Erythroblast (primary cell): ENCODE results near the gene ARRB1.
"Not testable (repeated sequence)": the region's sequence is repeated elsewhere in the genome, so short reads cannot be mapped to it uniquely, and the experiment has no call there.

ENCODE experiments used
- DNase-seq, 2 experiments: peaks; one replicate each; lab custom pipeline; 2025; lab: John Stamatoyannopoulos, UW
- GATA1 ChIP-seq: IDR thresholded peaks from 2 replicates; pipeline ENCODE4 v1.6.1; 2011; ENCODE audit warnings: low read depth, mild to moderate bottlenecking, control low read depth, low read length, moderate library complexity
- POLR2A ChIP-seq: IDR thresholded peaks from 2 replicates; pipeline ENCODE4 v1.6.1; 2011; ENCODE audit warnings: mild to moderate bottlenecking, low read length

ARRB1 gene

DNA sequence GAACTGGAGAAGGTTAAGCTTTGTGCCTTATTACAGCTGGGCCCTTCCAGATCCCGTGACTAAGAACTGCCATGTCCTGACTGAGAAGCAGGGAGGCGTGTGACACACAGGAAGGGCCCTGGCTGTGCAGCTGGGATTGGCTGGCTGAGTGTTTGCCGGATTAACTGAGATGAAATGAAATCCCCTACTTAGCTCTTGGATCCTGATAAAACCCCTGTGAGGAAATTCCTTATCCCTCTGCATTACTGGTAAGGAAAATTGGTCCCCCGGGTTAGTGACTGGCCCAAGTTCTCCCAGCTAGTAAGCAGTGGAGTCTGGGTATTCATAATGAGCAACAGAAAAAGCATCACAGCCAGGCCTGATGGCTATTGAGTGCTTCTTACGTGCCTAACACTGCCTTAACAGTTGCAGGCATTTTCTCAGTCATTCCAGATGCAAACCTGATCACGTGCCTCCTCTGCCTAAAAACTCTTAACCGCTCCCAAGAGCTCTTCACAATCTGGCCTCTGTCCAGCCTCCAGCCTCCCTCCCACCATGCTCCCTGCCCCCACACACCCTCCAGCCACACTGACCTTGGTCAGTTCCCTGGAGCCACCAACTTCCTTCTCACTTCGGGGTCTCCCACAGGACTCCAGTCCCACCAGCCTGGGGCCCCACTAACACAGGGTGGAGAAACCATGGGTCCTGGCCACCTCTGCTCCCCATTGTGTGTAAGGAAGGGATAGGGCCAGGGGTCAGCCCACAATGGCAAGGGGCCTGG, 37.8 kb downstream of the ARRB1 start:
- DNase-seq: no peak
- TF ChIP-seq GATA1 (no peak), POLR2A (no peak)

DNA sequence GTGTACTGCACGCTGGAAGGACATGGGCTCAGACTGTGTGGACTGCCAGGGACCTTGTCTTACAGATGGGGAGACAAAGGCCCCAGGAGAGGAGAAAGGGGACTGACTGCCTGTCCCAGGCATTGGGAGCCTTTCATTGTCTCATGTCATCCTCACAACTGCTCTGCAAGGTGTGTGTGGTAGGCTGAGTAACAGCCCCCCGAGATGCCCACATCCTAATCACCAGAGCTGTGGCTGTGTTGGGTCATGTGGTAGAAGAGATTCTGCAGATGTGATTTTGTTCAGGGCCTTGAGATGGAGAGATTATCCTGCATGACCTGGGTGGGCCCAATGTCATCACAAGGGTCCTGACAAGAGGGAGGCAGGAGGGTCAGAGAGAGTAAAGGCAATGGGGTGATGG, 39.1 kb downstream of the ARRB1 start:
- TF ChIP-seq POLR2A: no peak
- DNase-seq: no peak

DNA sequence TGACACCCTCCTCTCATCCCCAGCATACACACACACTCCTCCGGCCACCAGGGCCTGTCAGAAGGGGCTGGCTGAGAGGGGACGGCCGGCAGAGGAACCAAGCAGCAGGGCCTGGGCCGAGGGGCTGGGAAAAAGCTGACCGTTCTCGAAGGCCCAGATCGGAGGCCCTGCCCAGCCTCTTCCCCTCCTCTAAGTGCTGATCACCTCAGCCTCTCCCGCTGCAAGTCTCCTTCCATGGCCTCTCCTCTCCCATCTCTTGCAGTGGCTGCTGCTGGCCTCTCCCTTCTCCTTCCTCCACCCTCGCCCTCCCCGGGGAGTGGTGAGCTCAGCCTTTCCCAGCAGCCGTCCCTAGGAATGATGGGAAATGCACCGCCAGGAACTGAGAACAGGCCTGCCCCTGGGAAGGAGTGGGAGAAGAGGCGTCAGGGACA, 39.6 kb downstream of the ARRB1 start:
- no peak for DNase-seq
- no peak for TF ChIP-seq POLR2A
- no peak for TF ChIP-seq GATA1

DNA sequence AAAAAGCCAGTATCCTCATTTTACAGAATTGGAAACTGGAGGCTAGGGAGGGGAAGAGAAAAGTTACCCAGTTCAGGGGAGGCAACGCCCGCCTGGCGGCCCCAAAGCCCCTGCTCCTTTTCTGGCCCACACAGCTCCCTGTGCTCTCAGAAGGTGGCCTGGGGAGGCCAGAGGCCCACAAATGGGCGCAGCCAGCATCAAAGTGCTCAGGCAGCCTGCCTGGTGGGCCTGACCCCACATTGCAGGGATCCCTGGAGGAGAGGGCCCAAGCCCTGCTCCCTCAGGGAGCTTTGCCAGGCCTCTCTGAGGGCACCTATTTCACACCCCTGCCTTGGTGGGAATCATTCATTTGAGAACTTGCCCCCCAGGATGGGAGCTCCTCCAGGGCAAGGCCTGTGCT, 42.5 kb downstream of the ARRB1 start:
- TF ChIP-seq GATA1 (no peak), POLR2A (no peak)
- DNase-seq: no peak

DNA sequence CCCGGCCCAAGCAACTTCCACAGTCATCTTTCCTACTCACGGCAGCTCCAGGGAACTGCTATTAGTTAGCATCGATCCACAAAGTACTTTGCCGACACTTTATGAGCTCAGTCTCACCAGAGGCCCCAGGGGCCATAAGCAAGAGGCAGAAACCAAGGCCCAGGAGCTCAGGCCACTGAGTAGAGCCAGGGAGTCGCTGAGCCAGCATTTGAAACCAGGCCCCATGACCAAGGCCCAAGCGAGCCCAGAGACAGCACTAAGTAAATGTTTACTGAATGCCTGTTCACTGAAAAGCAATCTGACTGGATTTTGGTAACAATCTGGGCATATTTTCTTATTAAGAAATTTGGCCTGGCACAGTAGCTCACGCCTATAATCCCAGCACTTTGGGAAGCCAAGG, 43.3 kb downstream of the ARRB1 start:
- DNase-seq: no peak
- TF ChIP-seq GATA1: no peak
- TF ChIP-seq POLR2A: no peak

DNA sequence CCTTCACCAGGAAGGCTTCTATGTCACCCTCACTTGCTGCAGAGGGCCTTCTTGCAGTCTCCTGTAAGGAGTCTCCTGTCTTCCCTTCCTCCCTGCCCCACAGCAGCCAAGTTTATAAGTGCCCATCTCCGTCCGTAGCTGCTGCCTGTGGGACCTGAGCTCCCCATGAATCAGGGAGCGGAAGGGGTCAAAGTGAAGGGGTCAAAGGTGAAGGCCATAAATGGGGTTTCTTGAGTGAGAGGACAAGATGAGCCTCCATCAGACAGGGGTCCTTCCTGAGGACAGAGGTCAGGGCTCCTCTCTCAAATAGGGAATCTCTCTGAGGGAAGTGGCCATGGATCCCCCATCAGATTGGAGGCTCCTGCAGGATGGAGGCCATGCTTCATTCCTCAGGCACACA, 44.4 kb downstream of the ARRB1 start:
- DNase-seq: no peak
- TF ChIP-seq POLR2A (no peak), GATA1 (no peak)

DNA sequence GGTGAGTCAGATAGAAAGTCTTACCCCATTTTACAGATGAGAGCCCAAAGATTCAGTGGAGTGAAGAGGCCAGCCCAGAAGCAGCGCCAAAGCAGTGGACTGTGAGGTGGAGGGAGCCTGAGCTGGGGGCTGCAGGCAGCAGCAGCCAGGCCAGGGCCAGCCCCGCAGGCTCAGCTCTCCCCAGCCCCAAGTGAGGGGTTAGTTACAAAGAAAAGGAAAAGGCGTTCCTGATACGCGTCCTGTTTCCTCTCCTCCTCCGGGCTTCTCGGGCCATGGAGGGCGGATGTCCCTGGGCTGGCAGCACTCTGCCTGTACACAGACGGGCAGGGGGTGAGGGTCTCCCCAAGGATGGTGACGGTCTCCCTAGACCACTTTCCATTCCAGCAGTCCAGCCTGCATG, 44.9 kb downstream of the ARRB1 start:
- no peak for TF ChIP-seq POLR2A
- no peak for TF ChIP-seq GATA1

DNA sequence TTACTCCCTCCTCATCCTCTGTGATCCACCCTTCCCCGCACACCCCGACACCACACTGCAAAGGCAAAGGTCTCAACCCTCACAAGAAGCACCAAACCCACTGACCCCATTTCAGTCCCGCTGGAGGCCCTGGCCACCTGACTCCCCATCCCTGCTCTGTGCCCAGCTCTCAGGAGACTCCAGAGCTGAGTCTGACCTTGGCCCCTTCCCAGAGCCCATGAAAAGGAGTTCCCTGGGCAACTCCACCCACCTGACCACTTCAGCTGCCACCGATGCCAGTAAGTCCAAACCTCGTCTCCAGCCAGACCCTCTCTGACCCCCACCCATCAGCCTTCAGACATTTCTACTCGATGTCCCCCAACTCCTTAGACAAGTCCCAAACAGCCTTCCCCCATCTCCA, 45.5 kb downstream of the ARRB1 start:
- TF ChIP-seq POLR2A (no peak), GATA1 (no peak)

More for the DNA sequence above, 44.9 kb downstream of the ARRB1 start:
- no peak for DNase-seq

DNA sequence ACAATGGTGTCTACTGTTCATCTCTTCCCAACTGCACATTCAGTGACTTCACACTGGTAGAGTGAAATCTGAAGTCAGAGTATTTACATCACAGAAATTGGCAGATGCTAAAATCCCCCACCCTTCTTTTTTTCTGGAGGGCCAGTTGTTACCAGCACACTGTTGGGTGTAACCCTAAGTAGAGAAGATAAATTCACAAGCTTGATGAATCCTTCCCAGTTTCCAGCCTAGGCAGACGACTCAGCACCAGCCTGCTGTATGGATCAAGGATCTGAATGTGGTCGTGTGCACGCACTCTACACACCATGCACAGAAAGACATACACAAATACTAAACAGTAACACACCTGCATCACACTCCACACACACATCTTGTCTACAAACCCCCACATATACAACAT, 46.0 kb downstream of the ARRB1 start:
- TF ChIP-seq GATA1 (no peak), POLR2A (no peak)
- no peak for DNase-seq

More for the DNA sequence above, 45.5 kb downstream of the ARRB1 start:
- DNase-seq: no peak

DNA sequence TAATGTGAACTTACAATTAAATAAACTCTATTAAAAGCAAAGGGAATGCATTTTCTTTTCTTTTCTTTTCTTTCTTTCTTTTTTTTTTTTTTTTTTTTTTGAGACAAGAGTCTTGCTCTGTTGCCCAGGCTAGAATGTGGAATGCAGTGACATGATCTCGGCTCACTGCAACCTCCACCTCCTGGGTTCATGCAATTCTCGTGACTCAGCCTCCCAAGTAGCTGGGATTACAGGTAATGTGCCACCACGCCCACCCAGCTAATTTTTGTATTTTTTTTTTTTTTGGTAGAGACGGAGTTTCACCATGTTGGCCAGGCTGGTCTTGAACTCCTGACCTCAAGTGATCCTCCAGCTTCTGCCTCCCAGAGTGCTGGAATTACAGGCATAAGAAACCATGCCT, 46.5 kb downstream of the ARRB1 start:
- DNase-seq: not testable (repeated sequence)

DNA sequence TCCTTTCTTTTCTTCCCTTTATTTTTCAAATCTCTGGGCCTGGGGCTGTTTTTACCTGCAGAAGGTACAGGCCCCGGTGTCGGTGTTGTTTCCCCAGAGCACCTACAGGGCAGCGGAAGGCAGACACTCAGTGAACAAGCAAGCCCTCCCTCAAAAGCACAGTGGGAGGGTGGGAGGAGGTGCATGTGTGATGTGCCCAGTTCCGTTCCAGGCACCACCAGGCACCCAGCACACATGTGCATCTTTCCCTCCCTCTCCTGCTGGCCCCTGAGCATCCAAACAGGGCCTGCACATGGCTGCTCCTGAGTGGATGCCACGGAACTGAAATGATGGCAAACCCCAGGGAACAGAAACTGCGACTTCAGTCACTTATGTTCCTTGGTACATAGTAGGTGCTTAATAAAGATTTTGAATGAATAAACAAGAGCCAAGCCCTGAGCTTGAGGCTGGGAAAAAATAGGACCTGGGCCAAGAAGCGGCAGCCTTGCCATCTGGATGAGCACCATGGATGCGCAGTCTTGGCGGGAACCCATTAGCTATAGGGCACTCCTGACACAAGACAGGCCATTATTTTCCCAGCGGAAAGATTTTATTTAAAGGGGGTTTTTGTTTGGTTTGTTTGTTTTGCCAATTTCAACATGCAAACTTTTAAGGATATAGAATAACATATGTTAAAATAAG, 47.8 kb downstream of the ARRB1 start:
- no peak for TF ChIP-seq GATA1
- no peak for TF ChIP-seq POLR2A
- no peak for DNase-seq

DNA sequence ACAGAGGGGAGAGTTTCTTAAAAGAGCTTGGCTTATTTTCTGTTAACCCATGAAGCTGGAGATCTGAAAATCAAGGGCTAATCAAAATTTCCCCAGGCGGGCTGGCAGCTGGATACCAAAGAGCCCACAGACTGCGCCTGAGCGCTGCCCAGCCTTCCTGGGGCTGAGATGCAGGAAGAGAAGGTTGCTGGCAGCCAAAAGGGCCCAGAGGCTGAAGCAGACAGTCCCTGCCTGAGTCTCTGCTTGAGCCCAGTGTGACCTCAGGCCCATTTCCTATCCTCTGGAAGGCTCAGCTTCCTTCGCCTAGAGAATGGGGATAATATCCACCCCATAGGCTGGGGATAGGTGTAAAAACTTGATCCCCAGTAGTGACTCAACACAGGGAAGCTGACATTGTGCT, 49.1 kb downstream of the ARRB1 start:
- DNase-seq: no peak
- no peak for TF ChIP-seq GATA1
- TF ChIP-seq POLR2A: no peak

DNA sequence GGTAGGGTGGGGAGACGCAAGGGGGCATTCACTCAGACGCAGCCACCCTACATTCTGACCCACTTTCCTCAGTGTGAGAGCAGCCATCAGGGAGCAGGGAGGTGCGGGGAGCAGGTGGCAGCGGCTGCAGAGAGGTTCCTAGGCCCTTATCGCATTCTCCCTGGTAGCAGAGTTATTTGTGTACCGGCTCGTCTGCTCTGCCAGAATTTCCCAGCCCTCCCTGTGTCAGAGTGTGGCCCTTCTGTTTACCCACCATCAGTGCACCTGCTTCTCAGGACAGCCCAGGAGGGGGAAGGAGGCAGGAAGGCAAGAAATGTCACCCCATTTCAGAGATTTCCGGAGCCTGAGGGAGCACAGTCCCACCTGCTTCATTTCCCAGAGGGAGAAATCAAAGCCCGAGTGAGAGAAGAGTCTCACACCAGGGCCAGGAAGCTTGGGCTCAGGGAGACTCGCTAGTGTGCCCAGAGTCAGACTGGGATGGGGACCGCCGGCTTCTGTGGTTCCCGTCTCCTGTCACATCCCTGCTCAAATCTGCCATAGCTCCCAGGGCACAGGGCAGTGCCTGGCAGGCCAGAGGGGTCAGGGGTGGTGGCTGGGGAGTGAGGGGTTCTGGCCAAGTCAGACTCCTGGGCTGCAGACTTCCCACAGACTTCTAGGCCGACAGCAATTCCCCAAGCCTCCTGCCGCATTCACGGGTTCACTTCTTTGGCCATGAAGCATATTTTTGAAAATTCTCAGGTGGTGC, 49.7 kb downstream of the ARRB1 start:
- DNase-seq: no peak
- TF ChIP-seq GATA1 (no peak), POLR2A (no peak)

DNA sequence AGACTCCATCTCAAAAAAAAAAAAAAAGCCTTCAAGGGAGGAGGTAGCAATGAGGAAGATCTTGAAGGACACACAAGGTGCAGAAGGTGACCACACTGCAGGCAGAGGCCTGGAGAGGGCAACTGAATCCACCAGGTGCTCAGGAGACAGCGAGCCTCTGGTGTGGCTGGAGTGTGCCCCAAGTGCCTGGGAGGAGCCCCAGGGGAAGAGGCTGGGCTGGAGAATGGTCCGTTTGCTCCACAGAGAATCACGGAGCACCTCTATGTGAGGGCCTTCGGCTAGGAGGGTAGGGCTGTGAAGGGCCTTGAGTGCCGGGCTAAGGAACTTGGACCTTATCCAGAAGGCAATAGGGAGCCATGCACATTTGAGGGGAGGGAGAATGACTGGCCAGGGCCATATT, 50.3 kb downstream of the ARRB1 start:
- no peak for DNase-seq
- TF ChIP-seq POLR2A: no peak
- no peak for TF ChIP-seq GATA1
